Thyroid gland (tissue), 4 donors: ENCODE measurements around the gene PRR32.

Source experiments
- CTCF ChIP-seq, 6 experiments: fragments of 200-600 bp in 3 of 6; fragments of 450-650 bp in 3 of 6; sonication (generic) in 3 of 6; IDR thresholded peaks; one replicate each; pipeline ENCODE4 v1.5.1; 2016 to 2019; ENCODE audit warnings: antibody characterized with exemption in 6 of 6, mild to moderate bottlenecking in 2 of 6, inconsistent platforms in 1 of 6, moderate library complexity in 1 of 6
- POLR2A ChIP-seq, 2 donors: fragments of 450-650 bp; IDR thresholded peaks; one replicate each; pipeline ENCODE4 v1.6.1; 2017; ENCODE audit warnings: antibody characterized with exemption in 2 of 2, mild to moderate bottlenecking in 2 of 2, moderate library complexity in 1 of 2

GRCh38 chrX:126770179-126770578 is 49.4 kb upstream of the PRR32 start:
- no peak for TF ChIP-seq POLR2A (IDR thresholded peaks at IDR 0.05)
- TF ChIP-seq CTCF (IDR thresholded peaks at IDR 0.05) = peak in 3 of 6 experiments; percentile 23 to 37 (median 30)
